HepG2 (cell line): ENCODE data around the gene AEN. TPM values are rescaled to one million over a fixed set of nuclear protein-coding genes. Genes with fewer than 3 reads are reported as not detected.

Experiments used
- FOXK1 ChIP-seq: sonication (generic); formaldehyde crosslinking; IDR thresholded peaks from 2 replicates; pipeline ENCODE4 v1.4.0; 2020; ENCODE audit warnings: low read depth, missing genetic modification reagents, borderline replicate concordance
- MIER2 ChIP-seq: IDR thresholded peaks from 2 replicates; pipeline ENCODE4 v1.6.1; 2016; ENCODE audit warnings: missing biosample characterization, missing genetic modification reagents
- NCOA2 ChIP-seq: sonication (generic); formaldehyde crosslinking; IDR thresholded peaks from 2 replicates; pipeline ENCODE4 v1.8.0; 2022; ENCODE audit warnings: inconsistent platforms
- PREB ChIP-seq: sonication (generic); formaldehyde crosslinking; IDR thresholded peaks from 2 replicates; pipeline ENCODE4 v1.4.0; 2020; ENCODE audit warnings: missing genetic modification reagents
- SKIL ChIP-seq: sonication (generic); formaldehyde crosslinking; IDR thresholded peaks from 2 replicates; pipeline ENCODE4 v1.8.0; 2022; ENCODE audit warnings: missing genetic modification reagents, mild to moderate bottlenecking, moderate library complexity, borderline replicate concordance
- SMARCE1 ChIP-seq: fragments of 450-650 bp; IDR thresholded peaks from 2 replicates; pipeline ENCODE4 v1.6.1; 2017; ENCODE audit warnings: borderline replicate concordance
- SMC3 ChIP-seq: IDR thresholded peaks from 2 replicates; pipeline ENCODE4 v1.6.1; 2011; ENCODE audit warnings: low read length, improper control_type of control experiment
- XBP1 ChIP-seq: sonication (generic); formaldehyde crosslinking; IDR thresholded peaks from 2 replicates; pipeline ENCODE4 v1.5.0; 2020; ENCODE audit warnings: missing genetic modification reagents
- ZBTB21 ChIP-seq: sonication (generic); formaldehyde crosslinking; IDR thresholded peaks from 2 replicates; pipeline ENCODE4 v1.4.0; 2020; ENCODE audit warnings: missing genetic modification reagents
- ZNF256 ChIP-seq: sonication (generic); formaldehyde crosslinking; conservative IDR thresholded peaks from 2 replicates; pipeline ENCODE4 v1.4.0; 2020; ENCODE audit warnings: missing genetic modification reagents
- ZNF281 ChIP-seq: sonication (generic); formaldehyde crosslinking; IDR thresholded peaks from 2 replicates; pipeline ENCODE4 v1.4.0; 2020; ENCODE audit warnings: missing genetic modification reagents, borderline replicate concordance
- ZNF543 ChIP-seq: sonication (generic); formaldehyde crosslinking; IDR thresholded peaks from 2 replicates; pipeline ENCODE4 v1.4.0; 2020; ENCODE audit warnings: mild to moderate bottlenecking, missing genetic modification reagents
- ZNF678 ChIP-seq: sonication (generic); formaldehyde crosslinking; IDR thresholded peaks from 2 replicates; pipeline ENCODE4 v1.4.0; 2020; ENCODE audit warnings: mild to moderate bottlenecking, missing genetic modification reagents
- ZNF891 ChIP-seq: sonication (generic); formaldehyde crosslinking; IDR thresholded peaks from 2 replicates; pipeline ENCODE4 v1.5.0; 2020; ENCODE audit warnings: mild to moderate bottlenecking, missing genetic modification reagents
- ZSCAN5A ChIP-seq: sonication (generic); formaldehyde crosslinking; IDR thresholded peaks from 2 replicates; pipeline ENCODE4 v1.8.0; 2022; ENCODE audit warnings: mild to moderate bottlenecking, missing genetic modification reagents, borderline replicate concordance
- polyA plus RNA-seq, 8 experiments: library from polyadenylated mRNA; depleted of rRNA in 3 of 8; stranded (reverse) in 7 of 8; unstranded in 1 of 8; fragments of >200 nt; fragmentation: Illumina TruSeq in 4 of 8; extraction: Trizol in 4 of 8; gene quantifications; 2 replicates each; pipeline versions ENCODE4 v1.2.1 to v1.2.3, GENCODE V29; 2011 to 2016; ENCODE audit warnings: low read depth in 4 of 8, missing spikeins in 1 of 8, mixed read lengths in 1 of 8; ENCODE audit not compliant: insufficient read depth in 1 of 8
- total RNA-seq, 5 experiments: library from RNA; depleted of rRNA; stranded (reverse); fragments of >200 nt; fragmentation: Illumina TruSeq; extraction: Trizol; gene quantifications; 2 replicates each; pipeline ENCODE4 v1.2.3, GENCODE V29; 2016; ENCODE audit warnings: low read depth in 1 of 5

Gene AEN
- total and polyA plus RNA-seq, 2 of the 13 experiments (the other 11 are each of a cell fraction or from before 2014, with no cell fraction given) = 51.3 to 118 TPM

- TF ChIP-seq SKIL (CRISPR knock-in tag) = no peak
- no peak for TF ChIP-seq ZNF256 (CRISPR knock-in tag)
- no peak for TF ChIP-seq ZNF678 (CRISPR knock-in tag)
- no peak for TF ChIP-seq ZNF543
- TF ChIP-seq SMARCE1 = no peak
- TF ChIP-seq MIER2 (CRISPR knock-in tag) = peak; percentile 98
- TF ChIP-seq XBP1 (CRISPR knock-in tag) = 0 out of 2 replicates have a peak, but pooled peaks have one; percentile 59
- TF ChIP-seq ZSCAN5A (CRISPR knock-in tag) = no peak
- TF ChIP-seq ZNF891 (CRISPR knock-in tag) = 0 out of 2 replicates have a peak, but pooled peaks have one; percentile 41
- TF ChIP-seq PREB = no peak
- no peak for TF ChIP-seq SMC3
- TF ChIP-seq ZNF281 (CRISPR knock-in tag) = peak; percentile 84
- no peak for TF ChIP-seq ZBTB21 (CRISPR knock-in tag)
- no peak for TF ChIP-seq NCOA2
- TF ChIP-seq FOXK1 (CRISPR knock-in tag) = no peak; the same call in 1 of the 2 replicates
These were observed 15.7 kb upstream of the AEN start (continued) for GRCh38 chr15:88605189-88606069.
